Transverse colon (tissue), 4 donors: ENCODE data around the gene CABP7. TPM values are rescaled to one million over a fixed set of nuclear protein-coding genes. Genes with fewer than 3 reads are reported as not detected.

ENCODE experiments used
- DNase-seq: peaks from one replicate; pipeline ENCODE4 v3.0.0-alpha.2; 2019
- H3K27ac ChIP-seq, 4 donors: fragments of 200-600 bp; sonication (generic); 2 replicates each; pipeline ENCODE4 v1.5.1; 2016 to 2018; ENCODE audit warnings: inconsistent platforms in 4 of 4
- H3K27me3 ChIP-seq: fragments of 200-600 bp; sonication (generic); 2 replicates; pipeline ENCODE4 v1.5.1; 2017; ENCODE audit warnings: inconsistent platforms
- H3K36me3 ChIP-seq, 4 donors: fragments of 200-600 bp; sonication (generic); 2 replicates each; pipeline ENCODE4 v1.5.1; 2017 to 2019; ENCODE audit warnings: inconsistent platforms in 4 of 4
- H3K4me1 ChIP-seq, 4 donors: fragments of 200-600 bp; sonication (generic); 2 replicates each; pipeline ENCODE4 v1.5.1; 2017 to 2020; ENCODE audit warnings: inconsistent platforms in 4 of 4
- H3K4me3 ChIP-seq, 4 donors: fragments of 200-600 bp; sonication (generic); 1 replicate in 1 of 4; 2 replicates in 3 of 4; pipeline versions ENCODE4 v1.5.1 to v1.6.1; 2017 to 2019; ENCODE audit warnings: inconsistent platforms in 4 of 4
- H3K9me3 ChIP-seq, 2 donors: fragments of 200-600 bp; sonication (generic); 2 replicates each; pipeline ENCODE4 v1.5.1; 2017 to 2019; ENCODE audit warnings: inconsistent platforms in 2 of 2
- EP300 ChIP-seq: sonication (generic); formaldehyde crosslinking; IDR thresholded peaks from one replicate; pipeline ENCODE4 v1.6.1; 2017; ENCODE audit warnings: antibody characterized with exemption, low read depth
- POLR2A ChIP-seq: fragments of 450-650 bp; IDR thresholded peaks from one replicate; pipeline ENCODE4 v1.6.1; 2016; ENCODE audit warnings: antibody characterized with exemption, mild to moderate bottlenecking, moderate library complexity
- POLR2AphosphoS5 ChIP-seq, 3 donors: sonication (generic); formaldehyde crosslinking; IDR thresholded peaks; one replicate each; pipeline ENCODE4 v1.6.1; 2016; ENCODE audit warnings: antibody characterized with exemption in 3 of 3
- WGBS, 2 donors: methylation state at CpG; one replicate each; pipeline ENCODE4 v1.1.5; 2018; ENCODE audit warnings: low coverage in 1 of 2; 5-methylcytosine and 5-hydroxymethylcytosine counted together
- in situ Hi-C, 4 donors: fragments of 200-750 bp; cut with MboI; loops; one replicate each; pipeline versions ENCODE4 v1.15.0 to v1.15.1; 2017; ENCODE audit warnings: low sequenced_read_pairs in 3 of 4, low pct_ligation_motif_present in 1 of 4, low pct_unique_long_range_greater_than_20kb in 1 of 4
- intact Hi-C: fragments of 100-400 bp; cut with DNase I; formaldehyde crosslinking; loops from one replicate; pipeline ENCODE4 v1.15.1; 2023; ENCODE audit warnings: low total_unique reads
- total RNA-seq, 4 donors: library from RNA; depleted of rRNA; stranded (reverse); fragments of >200 nt; gene quantifications; one replicate each; pipeline ENCODE4 v1.1.0, GENCODE V29; 2016
- TF ChIP-seq, protein P1 (sequence below), 5 experiments: fragments of 200-600 bp in 3 of 5; fragments of 450-650 bp in 2 of 5; sonication (generic) in 3 of 5; IDR thresholded peaks; 1 replicate in 2 of 5; 2 replicates in 3 of 5; pipeline ENCODE4 v1.5.1; 2016 to 2017; ENCODE audit warnings: antibody characterized with exemption in 5 of 5, inconsistent platforms in 3 of 5, mild to moderate bottlenecking in 2 of 5, moderate library complexity in 1 of 5

The CABP7 gene
- total RNA-seq, 4 donors from 2014 or later = not detected

DNA sequence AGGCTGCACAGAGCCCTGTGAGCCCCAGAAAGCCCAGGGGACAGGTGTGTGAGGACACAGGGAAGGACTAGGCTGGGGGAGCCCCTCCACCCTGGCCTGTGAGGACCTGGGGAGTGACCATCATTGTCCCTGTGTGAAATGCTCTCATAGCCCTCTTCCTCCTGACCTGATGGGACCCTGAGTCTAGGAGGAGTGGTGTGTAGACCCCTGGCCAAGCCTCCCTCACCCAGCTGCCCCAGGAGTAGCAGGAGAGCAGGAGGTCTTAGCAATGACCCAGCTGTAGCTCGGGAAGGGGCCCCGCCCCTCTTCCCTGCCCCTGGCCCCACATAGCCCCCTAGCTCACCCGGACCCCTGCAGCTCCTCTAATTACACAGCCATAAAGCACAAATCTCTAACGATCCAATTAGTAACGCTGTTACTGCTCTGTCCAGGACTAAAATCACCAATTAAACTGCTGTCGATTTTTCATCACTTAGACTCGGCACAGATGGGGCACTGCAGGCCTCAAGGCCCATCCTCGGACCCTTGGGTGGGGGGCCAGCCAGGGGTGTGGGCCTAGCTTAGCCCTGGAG lies 6.6 kb upstream of the CABP7 start:
- no peak overlapping the region for H3K4me3 ChIP-seq
- no peaks in the 10 kb centered on the region for H3K36me3 ChIP-seq
- H3K9me3 ChIP-seq = no peaks in the 10 kb centered on the region
- H3K27me3 ChIP-seq = peaks cover 28% of the 10 kb centered on the region
- peaks cover 0 to 7% (median 0%) of the 10 kb centered on the region in 4 donors for H3K4me1 ChIP-seq
- in situ Hi-C loops (no loop called here), intact Hi-C loops (no loop called here)
- TF ChIP-seq, protein P1, sequence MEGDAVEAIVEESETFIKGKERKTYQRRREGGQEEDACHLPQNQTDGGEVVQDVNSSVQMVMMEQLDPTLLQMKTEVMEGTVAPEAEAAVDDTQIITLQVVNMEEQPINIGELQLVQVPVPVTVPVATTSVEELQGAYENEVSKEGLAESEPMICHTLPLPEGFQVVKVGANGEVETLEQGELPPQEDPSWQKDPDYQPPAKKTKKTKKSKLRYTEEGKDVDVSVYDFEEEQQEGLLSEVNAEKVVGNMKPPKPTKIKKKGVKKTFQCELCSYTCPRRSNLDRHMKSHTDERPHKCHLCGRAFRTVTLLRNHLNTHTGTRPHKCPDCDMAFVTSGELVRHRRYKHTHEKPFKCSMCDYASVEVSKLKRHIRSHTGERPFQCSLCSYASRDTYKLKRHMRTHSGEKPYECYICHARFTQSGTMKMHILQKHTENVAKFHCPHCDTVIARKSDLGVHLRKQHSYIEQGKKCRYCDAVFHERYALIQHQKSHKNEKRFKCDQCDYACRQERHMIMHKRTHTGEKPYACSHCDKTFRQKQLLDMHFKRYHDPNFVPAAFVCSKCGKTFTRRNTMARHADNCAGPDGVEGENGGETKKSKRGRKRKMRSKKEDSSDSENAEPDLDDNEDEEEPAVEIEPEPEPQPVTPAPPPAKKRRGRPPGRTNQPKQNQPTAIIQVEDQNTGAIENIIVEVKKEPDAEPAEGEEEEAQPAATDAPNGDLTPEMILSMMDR (IDR thresholded peaks at IDR 0.05) = no peak
- TF ChIP-seq POLR2AphosphoS5 (IDR thresholded peaks at IDR 0.05) (no peak), EP300 (no peak), POLR2A (no peak)
- no peak overlapping the region for H3K27ac ChIP-seq
- no peak for DNase-seq
- WGBS, 2 donors = 53% methylated on average over 7 of the region's 8 CpGs; no CpG with 5 or more reads in 1 of the 2 donors

DNA sequence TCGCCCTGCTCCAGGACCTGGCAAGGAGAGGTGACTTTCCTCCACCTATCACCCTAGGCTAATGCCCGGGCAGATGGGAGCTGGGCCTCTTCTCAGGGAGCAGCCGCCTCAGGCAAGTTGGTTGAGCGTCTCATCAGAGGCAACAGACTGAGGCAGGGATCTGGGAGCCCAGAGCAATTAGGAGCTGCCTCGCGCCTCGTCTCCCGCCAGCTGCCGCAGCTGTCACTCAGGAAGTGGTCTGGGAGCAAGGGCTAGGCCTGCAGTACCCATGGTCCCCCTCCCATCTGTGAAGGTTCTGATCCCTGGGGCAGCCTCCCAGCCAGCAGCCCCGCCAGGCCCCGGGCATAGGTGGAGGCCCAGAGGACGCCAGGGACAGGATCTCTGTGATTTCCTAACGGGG lies 4.6 kb upstream of the CABP7 start:
- Histone ChIP-seq H3K27me3 (peaks cover 46% of the 10 kb centered on the region), H3K9me3 (no peaks in the 10 kb centered on the region), H3K4me1 (peaks cover 0 to 7% (median 3%) of the 10 kb centered on the region in 4 donors), H3K4me3 (no peak overlapping the region), H3K36me3 (no peaks in the 10 kb centered on the region), H3K27ac (no peak overlapping the region)
- in situ Hi-C loops (no loop called here), intact Hi-C loops (no loop called here)
- no peak for DNase-seq
- TF ChIP-seq POLR2AphosphoS5 (IDR thresholded peaks at IDR 0.05) (no peak), POLR2A (no peak), EP300 (no peak)
- TF ChIP-seq, protein P1 (IDR thresholded peaks at IDR 0.05) = no peak
- 49 to 80% methylated on average over 1 to 9 of the region's 13 CpGs for WGBS, 2 donors

DNA sequence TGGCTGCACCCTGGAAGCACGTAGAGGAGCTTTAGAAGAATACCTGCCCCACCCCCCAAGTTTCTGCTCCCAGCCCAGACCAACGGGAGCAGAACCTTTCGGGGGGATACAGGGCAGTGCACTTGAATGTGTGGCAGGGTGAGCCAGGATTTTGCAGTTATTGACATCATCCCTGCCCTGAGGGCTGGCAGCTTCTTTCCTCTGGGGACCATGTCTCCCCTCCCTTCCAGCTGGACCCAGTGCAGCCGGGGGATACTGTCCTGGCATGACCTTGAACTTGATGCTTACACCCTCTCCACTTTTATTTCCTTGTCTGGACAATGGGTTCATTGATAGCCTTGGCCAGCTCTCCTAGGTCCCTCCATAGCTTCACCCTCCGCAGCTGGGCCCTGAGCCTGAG lies 4.1 kb upstream of the CABP7 start:
- TF ChIP-seq, protein P1 (IDR thresholded peaks at IDR 0.05) = no peak
- TF ChIP-seq POLR2A (no peak), POLR2AphosphoS5 (IDR thresholded peaks at IDR 0.05) (no peak), EP300 (no peak)
- 61% methylated on average over 5 of the region's 5 CpGs; no CpG with 5 or more reads in 1 of the 2 donors for WGBS, 2 donors
- Histone ChIP-seq H3K36me3 (no peaks in the 10 kb centered on the region), H3K4me1 (peaks cover 0 to 8% (median 5%) of the 10 kb centered on the region in 4 donors), H3K4me3 (no peak overlapping the region), H3K27me3 (peaks cover 50% of the 10 kb centered on the region), H3K27ac (no peak overlapping the region), H3K9me3 (no peaks in the 10 kb centered on the region)
- in situ Hi-C loops (no loop called here), intact Hi-C loops (no loop called here)
- DNase-seq = no peak

DNA sequence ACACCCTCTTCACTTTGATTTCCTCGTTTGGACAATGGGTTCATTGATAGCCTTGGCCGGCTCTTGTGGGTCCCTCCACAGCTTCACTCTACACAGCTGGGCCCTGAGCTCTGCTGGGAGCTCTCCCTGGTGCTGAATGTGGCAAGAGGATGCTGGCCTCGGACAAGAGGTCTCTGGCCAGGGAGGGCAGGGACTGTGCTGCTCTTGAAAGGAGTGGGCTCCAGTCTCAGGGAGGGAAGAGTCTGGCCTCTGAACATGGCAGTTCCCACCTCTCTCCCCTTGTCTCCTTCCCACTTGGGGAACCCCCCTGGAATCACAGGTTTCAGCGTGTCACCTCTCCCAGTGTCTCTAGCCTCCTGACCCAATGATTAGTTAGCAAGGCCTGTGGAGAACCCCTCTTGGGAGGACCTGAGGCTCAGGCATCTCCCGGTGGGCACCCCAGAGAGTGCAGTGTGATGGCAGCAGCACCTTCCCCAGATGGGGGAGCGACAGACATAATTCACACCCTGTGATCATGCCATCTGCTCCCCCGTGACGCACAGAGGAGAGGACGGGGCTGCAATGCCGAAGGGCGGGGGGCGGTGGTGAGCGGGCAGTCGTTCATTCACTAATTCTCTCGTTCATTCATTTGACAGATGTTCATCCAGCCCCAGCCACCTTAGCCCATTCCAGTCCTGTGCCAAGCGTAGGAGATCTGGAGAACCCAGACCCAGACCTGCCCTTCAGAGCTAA lies 2.8 kb upstream of the CABP7 start:
- 33 to 72% methylated on average over 3 to 15 of the region's 16 CpGs for WGBS, 2 donors
- peaks cover 63% of the 10 kb centered on the region for H3K27me3 ChIP-seq
- TF ChIP-seq, protein P1 (IDR thresholded peaks at IDR 0.05) = no peak
- no peak for TF ChIP-seq POLR2AphosphoS5 (IDR thresholded peaks at IDR 0.05)

More for the DNA sequence above, 2.8 kb upstream of the CABP7 start:
- in situ Hi-C loops = no loop called here
- DNase-seq = peak; percentile 53
- no peak overlapping the region for H3K27ac ChIP-seq
- H3K9me3 ChIP-seq = no peaks in the 10 kb centered on the region
- no peak overlapping the region for H3K4me3 ChIP-seq
- intact Hi-C loops = no loop called here
- peaks cover 0 to 10% (median 5%) of the 10 kb centered on the region in 4 donors for H3K4me1 ChIP-seq
- no peaks in the 10 kb centered on the region for H3K36me3 ChIP-seq
